GM18511 (cell line): ENCODE results near the gene SYNDIG1L.
"Not testable (repeated sequence)": the region's sequence is repeated elsewhere in the genome, so short reads cannot be mapped to it uniquely, and the experiment has no call there.

Experiments used
- ATAC-seq: cut with Tn5 transposase; IDR thresholded peaks from one replicate; pipeline ENCODE4 v1.9.1; 2021; ENCODE audit warnings: mild to moderate bottlenecking, moderate library complexity; ENCODE audit not compliant: unreplicated experiment

SYNDIG1L gene

GRCh38 chr14:74403619-74404417 is 22.2 kb downstream of the SYNDIG1L start:
- no peak for ATAC-seq

GRCh38 chr14:74402401-74403251 is 23.4 kb downstream of the SYNDIG1L start:
- no peak for ATAC-seq

GRCh38 chr14:74401504-74402241 is 24.3 kb downstream of the SYNDIG1L start:
- peak; percentile 87 for ATAC-seq

- peak; percentile 12 for ATAC-seq
Measured at GRCh38 chr14:74400919-74401503, 25.0 kb downstream of the SYNDIG1L start.

GRCh38 chr14:74400031-74400685 is 25.9 kb downstream of the SYNDIG1L start:
- ATAC-seq, result no peak

- no peak for ATAC-seq
Measured at GRCh38 chr14:74395094-74395493, 30.9 kb downstream of the SYNDIG1L start.

- no peak for ATAC-seq
Measured at GRCh38 chr14:74394549-74394948, 31.5 kb downstream of the SYNDIG1L start.

GRCh38 chr14:74392616-74393570 is 33.1 kb downstream of the SYNDIG1L start:
- ATAC-seq, result no peak

GRCh38 chr14:74391479-74391878 is 34.5 kb downstream of the SYNDIG1L start:
- no peak for ATAC-seq

GRCh38 chr14:74390505-74390904 is 35.5 kb downstream of the SYNDIG1L start:
- not testable (repeated sequence) for ATAC-seq

GRCh38 chr14:74389980-74390379 is 36.0 kb downstream of the SYNDIG1L start:
- no peak for ATAC-seq

GRCh38 chr14:74382231-74382630 is 43.8 kb downstream of the SYNDIG1L start:
- ATAC-seq, result no peak

GRCh38 chr14:74381571-74381970 is 44.4 kb downstream of the SYNDIG1L start:
- ATAC-seq, result not testable (repeated sequence)

GRCh38 chr14:74380845-74381244 is 45.2 kb downstream of the SYNDIG1L start:
- ATAC-seq, result no peak

GRCh38 chr14:74380172-74380571 is 45.8 kb downstream of the SYNDIG1L start:
- no peak for ATAC-seq

GRCh38 chr14:74377976-74378690 is 47.9 kb downstream of the SYNDIG1L start:
- no peak for ATAC-seq

GRCh38 chr14:74368441-74368840 is 57.6 kb downstream of the SYNDIG1L start:
- no peak for ATAC-seq

- ATAC-seq, result no peak
Measured at GRCh38 chr14:74368026-74368425, 58.0 kb downstream of the SYNDIG1L start.
